Adipose tissue (tissue), 3 donors: ENCODE data around the gene ASCC1. TPM values are rescaled to one million over a fixed set of nuclear protein-coding genes. Genes with fewer than 3 reads are reported as not detected.

Source experiments
- H3K27ac ChIP-seq: one replicate; pipeline ENCODE4 v1.5.1; 2013; ENCODE audit warnings: low read depth, low read length
- WGBS, 3 donors: extraction: QIAGEN DNeasy Blood & Tissue Kit; methylation state at CpG; one replicate each; pipeline ENCODE4 v1.1.7; 2013; 5-methylcytosine and 5-hydroxymethylcytosine counted together
- polyA plus RNA-seq, 3 donors: library from polyadenylated mRNA; stranded (reverse); fragments of 200-250 nt; gene quantifications; one replicate each; pipeline ENCODE4 v1.2.3, GENCODE V29; 2013
- donor health status: healthy with polysubstance abuse.
- donor health status: Bipolar disorder and iron deficiency.
- donor health status: healthy.

The ASCC1 gene
- polyA plus RNA-seq, 3 donors = 13.3 to 34.1 (median 18.0) TPM

GRCh38 chr10:72068126-72068765 lies 147.8 kb downstream of the ASCC1 start:
- no peak overlapping the region for H3K27ac ChIP-seq
- whole genome bisulfite sequencing, 3 donors = 94 to 98% (median 94%) methylated on average over 11 of the region's 11 CpGs

GRCh38 chr10:72067463-72068125 lies 148.5 kb downstream of the ASCC1 start:
- 71 to 88% (median 81%) methylated on average over 13 of the region's 13 CpGs for WGBS, 3 donors
- no peak overlapping the region for H3K27ac ChIP-seq

- WGBS, 3 donors = 68 to 80% (median 74%) methylated on average over 18 of the region's 18 CpGs
- H3K27ac ChIP-seq = no peak overlapping the region
Measured at GRCh38 chr10:72066318-72067284, 149.5 kb downstream of the ASCC1 start.

- no peak overlapping the region for H3K27ac ChIP-seq
- WGBS, 3 donors = 68 to 87% (median 83%) methylated on average over 13 of the region's 13 CpGs
Measured at GRCh38 chr10:72065439-72066025, 150.5 kb downstream of the ASCC1 start.

- 80 to 89% (median 83%) methylated on average over 9 of the region's 9 CpGs for whole genome bisulfite sequencing, 3 donors
- H3K27ac ChIP-seq = no peak overlapping the region
Measured at GRCh38 chr10:72063703-72064391, 152.2 kb downstream of the ASCC1 start.

- 93 to 95% (median 94%) methylated on average over 29 of the region's 29 CpGs for WGBS, 3 donors
- no peak overlapping the region for H3K27ac ChIP-seq
Measured at GRCh38 chr10:72062832-72063702, 153.0 kb downstream of the ASCC1 start.

- 85 to 94% (median 93%) methylated on average over 10 of the region's 10 CpGs for WGBS, 3 donors
- no peak overlapping the region for H3K27ac ChIP-seq
Measured at GRCh38 chr10:72062382-72062781, 153.7 kb downstream of the ASCC1 start.

- 88 to 94% (median 93%) methylated on average over 8 to 9 of the region's 9 CpGs for WGBS, 3 donors
- H3K27ac ChIP-seq = no peak overlapping the region
Measured at GRCh38 chr10:72061930-72062329, 154.1 kb downstream of the ASCC1 start.

- 85 to 89% (median 86%) methylated on average over 5 of the region's 5 CpGs for WGBS, 3 donors
- no peak overlapping the region for H3K27ac ChIP-seq
Measured at GRCh38 chr10:72061491-72061890, 154.6 kb downstream of the ASCC1 start.

- 86 to 89% (median 88%) methylated on average over 19 of the region's 19 CpGs for WGBS, 3 donors
- H3K27ac ChIP-seq = no peak overlapping the region
Measured at GRCh38 chr10:72059843-72060822, 155.9 kb downstream of the ASCC1 start.

- no peak overlapping the region for H3K27ac ChIP-seq
- 61 to 74% (median 61%) methylated on average over 21 of the region's 21 CpGs for WGBS, 3 donors
Measured at GRCh38 chr10:72058989-72059842, 156.9 kb downstream of the ASCC1 start.

GRCh38 chr10:72058347-72058898 lies 157.7 kb downstream of the ASCC1 start:
- 91 to 95% (median 93%) methylated on average over 12 of the region's 12 CpGs for WGBS, 3 donors

GRCh38 chr10:72056932-72057751 lies 158.9 kb downstream of the ASCC1 start:
- 34 to 85% (median 85%) methylated on average over 25 of the region's 25 CpGs for WGBS, 3 donors
- H3K27ac ChIP-seq = no peak overlapping the region

More at GRCh38 chr10:72058347-72058898, 157.7 kb downstream of the ASCC1 start:
- no peak overlapping the region for H3K27ac ChIP-seq

GRCh38 chr10:72056113-72056512 lies 160.0 kb downstream of the ASCC1 start:
- 56 to 93% (median 88%) methylated on average over 5 of the region's 5 CpGs for WGBS, 3 donors
- no peak overlapping the region for H3K27ac ChIP-seq
